Right kidney (tissue), 1 donor: ENCODE results near the gene SLC8A2.

Source experiments
- DNase-seq: peaks from one replicate; pipeline ENCODE4 v3.0.0-alpha.2; 2016

The SLC8A2 gene

GRCh38 chr19:47379381-47379938 lies 92.2 kb downstream of the SLC8A2 start:
- DNase-seq, result no peak

- no peak for DNase-seq
Observed at GRCh38 chr19:47378246-47378645, 93.4 kb downstream of the SLC8A2 start.
